B cell (primary cell): Measurements from ENCODE around the gene PCSK4. TPM values are rescaled to one million over a fixed set of nuclear protein-coding genes. Genes with fewer than 3 reads are reported as not detected.

Source experiments
- ATAC-seq: fragments of 200-7000 bp; cut with Tn5 transposase; one replicate; pipeline ENCODE4 v1.10.0; 2021; ENCODE audit warnings: low read depth, mild to moderate bottlenecking, moderate number of reproducible peaks, moderate library complexity
- CTCF ChIA-PET: fragments of 350-600 bp; sonication (Branson Sonifier 250); formaldehyde crosslinking; loops from one replicate; lab custom pipeline; 2021; ENCODE audit warnings: antibody characterized with exemption, inconsistent platforms; lab: Charles Lee
- POLR2A ChIA-PET: fragments of 350-600 bp; sonication (Branson Sonifier 250); formaldehyde crosslinking; loops from one replicate; lab custom pipeline; 2021; ENCODE audit warnings: antibody characterized with exemption; lab: Charles Lee
- DNase-seq: peaks from one replicate; pipeline ENCODE4 v3.0.0; 2013
- H2AFZ ChIP-seq: 2 replicates; pipeline ENCODE4 v1.6.1; 2012; ENCODE audit warnings: mild to moderate bottlenecking, low read depth, low read length; ENCODE audit not compliant: insufficient read depth, poor library complexity, severe bottlenecking
- H3K27ac ChIP-seq, 2 donors: 1 replicate in 1 of 2; 2 replicates in 1 of 2; pipeline ENCODE4 v1.5.1; 2012 to 2013; ENCODE audit warnings: low read length in 2 of 2, mild to moderate bottlenecking in 2 of 2, moderate library complexity in 1 of 2
- H3K27me3 ChIP-seq, 4 experiments: fragments of 200-600 bp in 1 of 4; sonication (generic) in 1 of 4; replicated peaks in 1 of 4; 1 replicate in 2 of 4; 2 replicates in 2 of 4; pipeline versions ENCODE4 v1.6.1 to v1.7.0; 2013 to 2016; ENCODE audit warnings: low read length in 3 of 4, mild to moderate bottlenecking in 2 of 4, mixed read lengths in 1 of 4, moderate library complexity in 1 of 4; ENCODE audit not compliant: insufficient read depth in 4 of 4, control insufficient read depth in 3 of 4; ENCODE audit errors: control extremely low read depth in 1 of 4
- H3K36me3 ChIP-seq, 2 experiments: replicated peaks in 1 of 2; 1 replicate in 1 of 2; 2 replicates in 1 of 2; pipeline versions ENCODE4 v1.6.1 to v1.7.1; 2013; ENCODE audit warnings: low read length in 1 of 2; ENCODE audit not compliant: insufficient read depth in 2 of 2, control insufficient read depth in 1 of 2; ENCODE audit errors: control extremely low read depth in 1 of 2, extremely low read depth in 1 of 2
- H3K4me1 ChIP-seq, 2 donors: fragments of 200-600 bp in 1 of 2; sonication (generic) in 1 of 2; 1 replicate in 1 of 2; 2 replicates in 1 of 2; pipeline versions ENCODE4 v1.5.1 to v1.6.1; 2013 to 2017; ENCODE audit warnings: low read length in 2 of 2; ENCODE audit not compliant: control insufficient read depth in 2 of 2, insufficient read depth in 2 of 2
- H3K4me2 ChIP-seq: replicated peaks from 2 replicates; pipeline ENCODE3; 2012; ENCODE audit warnings: mild to moderate bottlenecking, low read depth, low read length; ENCODE audit not compliant: poor library complexity, severe bottlenecking
- H3K4me3 ChIP-seq, 5 experiments: fragments of 200-600 bp in 1 of 5; sonication (generic) in 1 of 5; 1 replicate in 3 of 5; 2 replicates in 2 of 5; pipeline versions ENCODE4 v1.5.1 to v1.7.0; 2011 to 2016; ENCODE audit warnings: low read length in 4 of 5, mild to moderate bottlenecking in 4 of 5, low read depth in 2 of 5, control low read depth in 1 of 5, moderate library complexity in 1 of 5; ENCODE audit not compliant: insufficient read depth in 1 of 5; ENCODE audit errors: control extremely low read depth in 1 of 5, extremely low read depth in 1 of 5
- H3K79me2 ChIP-seq: fragments of 200-600 bp; sonication (generic); one replicate; pipeline ENCODE4 v1.6.0; 2016; ENCODE audit warnings: low read length; ENCODE audit not compliant: control insufficient read depth, insufficient read depth
- H3K9ac ChIP-seq: fragments of 200-600 bp; sonication (generic); 2 replicates; pipeline ENCODE4 v1.6.1; 2017; ENCODE audit warnings: mild to moderate bottlenecking, low read length, moderate library complexity
- H3K9me3 ChIP-seq, 3 donors: one replicate each; pipeline versions ENCODE4 v1.6.1 to v1.7.1; 2013; ENCODE audit warnings: low read length in 2 of 3; ENCODE audit not compliant: control insufficient read depth in 2 of 3, insufficient read depth in 1 of 3; ENCODE audit errors: control extremely low read depth in 1 of 3
- H4K20me1 ChIP-seq: 2 replicates; pipeline ENCODE4 v1.6.0; 2012; ENCODE audit warnings: mild to moderate bottlenecking, low read length; ENCODE audit not compliant: insufficient read depth, control insufficient read depth, poor library complexity, severe bottlenecking
- H3K27ac Mint-ChIP-seq: one replicate; pipeline ENCODE4 v1.8.0; 2021; ENCODE audit warnings: mixed read lengths
- H3K27me3 Mint-ChIP-seq: one replicate; pipeline ENCODE4 v1.8.0; 2021; ENCODE audit warnings: mixed read lengths
- H3K4me1 Mint-ChIP-seq: one replicate; pipeline ENCODE4 v1.8.0; 2021; ENCODE audit warnings: mixed read lengths
- H3K4me3 Mint-ChIP-seq: one replicate; pipeline ENCODE4 v1.8.0; 2021; ENCODE audit warnings: mixed read lengths
- H3K9me3 Mint-ChIP-seq: one replicate; pipeline ENCODE4 v1.8.0; 2022; ENCODE audit warnings: mixed read lengths; ENCODE audit not compliant: insufficient read depth
- EZH2 ChIP-seq: IDR thresholded peaks from 2 replicates; pipeline ENCODE4 v1.6.1; 2012; ENCODE audit warnings: borderline replicate concordance, low read depth, mild to moderate bottlenecking, moderate library complexity, low read length; ENCODE audit not compliant: insufficient read depth, poor library complexity, severe bottlenecking
- WGBS: methylation state at CpG from one replicate; pipeline ENCODE4 v1.1.5; 2013; ENCODE audit warnings: missing lambda C conversion rate; ENCODE audit not compliant: insufficient coverage; 5-methylcytosine and 5-hydroxymethylcytosine counted together
- intact Hi-C: fragments of 100-400 bp; cut with micrococcal nuclease; formaldehyde crosslinking; loops from one replicate; pipeline ENCODE4 v1.10.0; 2022
- polyA plus RNA-seq: library from polyadenylated mRNA; depleted of rRNA; stranded (reverse); fragments of >200 nt; gene quantifications from 2 replicates; pipeline ENCODE4 v1.2.3, GENCODE V29; 2012
- total RNA-seq, 2 donors: library from RNA; stranded (reverse); fragments of 120-200 nt in 1 of 2; gene quantifications; 1 replicate in 1 of 2; 2 replicates in 1 of 2; pipeline versions ENCODE4 v1.2.3 to v1.2.4, GENCODE V29; 2013 to 2022
- TF ChIP-seq, protein P1 (sequence below): fragments of 200-600 bp; IDR thresholded peaks from one replicate; pipeline ENCODE4 v1.8.0; 2022; ENCODE audit warnings: antibody characterized with exemption, mild to moderate bottlenecking

PCSK4 gene
- total and polyA plus RNA-seq, 2 donors (not counting 1 experiment from before 2014, with no cell fraction given), result 1.1 to 1.3 TPM

- Histone ChIP-seq H3K9me3 (peaks cover 0 to 9% (median 0%) of the 10 kb centered on the region in 3 donors), H3K27ac (no peak overlapping the region), H3K4me2 (peak overlapping the region; percentile 98), H3K9ac (no peak overlapping the region), H4K20me1 (peaks cover 61% of the 10 kb centered on the region), H3K36me3 (no peaks in the 10 kb centered on the region), H3K27me3 (peaks cover 0 to 50% (median 12%) of the 10 kb centered on the region in 4 experiments), H3K4me1 (peaks cover 48 to 57% of the 10 kb centered on the region in 2 donors), H3K4me3 (no peak overlapping the region), H3K79me2 (peaks cover 1% of the 10 kb centered on the region), H2AFZ (no peak overlapping the region)
- Mint-ChIP-seq H3K27me3 (no peaks in the 10 kb centered on the region), H3K4me3 (peak overlapping the region; percentile 19), H3K4me1 (peaks cover 11% of the 10 kb centered on the region), H3K9me3 (no peaks in the 10 kb centered on the region), H3K27ac (no peak overlapping the region)
- ChIA-PET POLR2A (interaction anchor here (0.9 kb wide), 1 partner anchor 27 kb away, joined by 3 read pairs; no protein-coding TSS in a partner anchor), CTCF (no interaction called here)
- no peak for ATAC-seq
- WGBS, result 41% methylated on average over 70 of the region's 70 CpGs
- peak; percentile 39 for DNase-seq
- TF ChIP-seq, protein P1, sequence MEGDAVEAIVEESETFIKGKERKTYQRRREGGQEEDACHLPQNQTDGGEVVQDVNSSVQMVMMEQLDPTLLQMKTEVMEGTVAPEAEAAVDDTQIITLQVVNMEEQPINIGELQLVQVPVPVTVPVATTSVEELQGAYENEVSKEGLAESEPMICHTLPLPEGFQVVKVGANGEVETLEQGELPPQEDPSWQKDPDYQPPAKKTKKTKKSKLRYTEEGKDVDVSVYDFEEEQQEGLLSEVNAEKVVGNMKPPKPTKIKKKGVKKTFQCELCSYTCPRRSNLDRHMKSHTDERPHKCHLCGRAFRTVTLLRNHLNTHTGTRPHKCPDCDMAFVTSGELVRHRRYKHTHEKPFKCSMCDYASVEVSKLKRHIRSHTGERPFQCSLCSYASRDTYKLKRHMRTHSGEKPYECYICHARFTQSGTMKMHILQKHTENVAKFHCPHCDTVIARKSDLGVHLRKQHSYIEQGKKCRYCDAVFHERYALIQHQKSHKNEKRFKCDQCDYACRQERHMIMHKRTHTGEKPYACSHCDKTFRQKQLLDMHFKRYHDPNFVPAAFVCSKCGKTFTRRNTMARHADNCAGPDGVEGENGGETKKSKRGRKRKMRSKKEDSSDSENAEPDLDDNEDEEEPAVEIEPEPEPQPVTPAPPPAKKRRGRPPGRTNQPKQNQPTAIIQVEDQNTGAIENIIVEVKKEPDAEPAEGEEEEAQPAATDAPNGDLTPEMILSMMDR, result no peak
- TF ChIP-seq EZH2, result no peak
- intact Hi-C loops, result no loop called here
These were observed 23.5 kb downstream of the PCSK4 start for GRCh38 chr19:1466461-1467214.

DNA sequence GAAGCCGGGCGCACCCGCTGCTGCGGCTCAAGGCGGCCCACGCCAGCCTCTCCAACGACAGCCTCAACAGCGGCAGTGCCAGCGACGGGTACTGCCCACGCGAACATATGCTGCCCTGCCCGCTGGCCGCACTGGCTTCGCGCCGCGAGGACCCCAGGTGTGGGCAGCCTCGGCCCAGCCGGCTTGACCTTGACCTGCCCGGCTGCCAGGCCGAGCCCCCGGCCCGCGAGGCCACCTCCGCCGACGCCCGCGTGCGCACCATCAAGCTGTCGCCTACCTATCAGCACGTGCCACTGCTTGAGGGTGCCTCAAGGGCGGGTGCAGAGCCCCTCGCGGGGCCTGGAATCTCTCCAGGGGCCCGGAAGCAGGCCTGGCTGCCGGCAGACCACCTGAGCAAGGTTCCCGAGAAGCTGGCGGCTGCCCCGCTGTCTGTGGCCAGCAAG lies 24.1 kb downstream of the PCSK4 start:
- H4K20me1 ChIP-seq, result peaks cover 55% of the 10 kb centered on the region
- intact Hi-C loops, result no loop called here
- peaks cover 0 to 9% (median 0%) of the 10 kb centered on the region in 3 donors for H3K9me3 ChIP-seq
- peaks cover 0 to 44% (median 9%) of the 10 kb centered on the region in 4 experiments for H3K27me3 ChIP-seq
- no peaks in the 10 kb centered on the region for H3K79me2 ChIP-seq
- peak overlapping the region; percentile 98 for H3K4me2 ChIP-seq
- ChIA-PET CTCF (interaction anchor here (0.8 to 0.9 kb wide), 2 partner anchors 37 to 360 kb away, joined by 3 to 4 read pairs; no protein-coding TSS in a partner anchor), POLR2A (interaction anchor here (0.9 kb wide), 1 partner anchor 27 kb away, joined by 3 read pairs; no protein-coding TSS in a partner anchor)
- H3K4me3 ChIP-seq, result no peak overlapping the region
- TF ChIP-seq, protein P1, result peak; percentile 5
- TF ChIP-seq EZH2, result no peak
- no peak overlapping the region for H2AFZ ChIP-seq
- H3K4me1 Mint-ChIP-seq, result peaks cover 7% of the 10 kb centered on the region
- no peaks in the 10 kb centered on the region for H3K27me3 Mint-ChIP-seq
- ATAC-seq (no peak), DNase-seq (no peak)
- no peaks in the 10 kb centered on the region for H3K9me3 Mint-ChIP-seq
- H3K4me1 ChIP-seq, result peaks cover 42 to 51% of the 10 kb centered on the region in 2 donors
- no peaks in the 10 kb centered on the region for H3K36me3 ChIP-seq
- H3K27ac ChIP-seq, result no peak overlapping the region
- H3K9ac ChIP-seq, result no peak overlapping the region
- H3K27ac Mint-ChIP-seq, result no peak overlapping the region
- no peak overlapping the region for H3K4me3 Mint-ChIP-seq
- WGBS, result 62% methylated on average over 41 of the region's 41 CpGs
